SKM-1 treated with dmso at 0.1 percent for 144 hours (cell line): ENCODE results near the gene DDRGK1.
"Not testable (repeated sequence)": the region's sequence is repeated elsewhere in the genome, so short reads cannot be mapped to it uniquely, and the experiment has no call there.

ENCODE experiments used
- DNase-seq: peaks from one replicate; lab custom pipeline; 2025; ENCODE audit not compliant: unreplicated experiment; lab: John Stamatoyannopoulos, UW

Gene DDRGK1

DNA sequence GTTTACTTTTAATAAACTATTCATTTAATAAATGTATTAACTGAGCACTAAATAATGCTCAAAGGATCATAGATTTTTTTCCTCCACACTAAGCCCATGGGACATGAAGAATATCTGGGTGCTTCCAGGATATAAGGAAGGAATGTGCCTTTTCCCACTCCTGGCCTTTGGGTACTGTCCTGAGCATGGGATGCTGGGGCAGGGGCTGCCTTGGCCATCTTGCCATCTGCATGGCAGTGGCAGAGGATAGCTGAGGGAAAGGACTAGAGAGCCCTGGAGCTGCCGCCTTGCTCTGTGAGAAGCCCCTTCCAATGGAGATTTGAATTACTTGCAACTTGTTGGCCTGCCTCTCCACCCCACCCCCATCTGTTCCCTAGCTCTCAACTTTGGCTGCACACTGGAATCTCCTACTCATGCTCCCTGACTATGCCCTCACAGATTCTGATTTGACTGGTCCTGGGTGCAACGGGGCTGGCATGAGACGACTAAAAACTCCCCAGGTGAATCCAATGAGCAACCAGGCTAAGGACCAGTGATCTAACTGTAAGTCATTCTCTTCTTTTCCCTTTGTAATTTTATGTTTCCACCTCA, 15.6 kb downstream of the DDRGK1 start:
- no peak for DNase-seq

DNA sequence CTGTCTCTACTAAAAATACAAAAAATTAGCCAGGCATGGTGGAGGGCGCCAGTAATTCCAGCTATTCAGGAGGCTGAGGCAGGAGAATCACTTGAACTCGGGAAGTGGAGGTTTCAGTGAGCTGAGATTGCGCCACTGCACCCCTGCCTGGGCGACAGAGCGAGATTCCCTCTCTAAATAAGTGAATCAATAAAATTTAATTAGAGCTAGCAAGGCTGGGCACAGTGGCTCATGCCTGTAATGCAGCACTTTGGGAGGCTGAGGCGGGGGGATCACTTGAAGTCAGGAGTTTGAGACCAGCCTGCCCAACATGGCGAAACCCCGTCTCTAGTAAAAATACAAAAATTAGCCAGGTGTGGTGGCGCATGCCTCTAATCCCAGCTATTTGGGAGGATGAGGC, 16.6 kb downstream of the DDRGK1 start:
- not testable (repeated sequence) for DNase-seq

DNA sequence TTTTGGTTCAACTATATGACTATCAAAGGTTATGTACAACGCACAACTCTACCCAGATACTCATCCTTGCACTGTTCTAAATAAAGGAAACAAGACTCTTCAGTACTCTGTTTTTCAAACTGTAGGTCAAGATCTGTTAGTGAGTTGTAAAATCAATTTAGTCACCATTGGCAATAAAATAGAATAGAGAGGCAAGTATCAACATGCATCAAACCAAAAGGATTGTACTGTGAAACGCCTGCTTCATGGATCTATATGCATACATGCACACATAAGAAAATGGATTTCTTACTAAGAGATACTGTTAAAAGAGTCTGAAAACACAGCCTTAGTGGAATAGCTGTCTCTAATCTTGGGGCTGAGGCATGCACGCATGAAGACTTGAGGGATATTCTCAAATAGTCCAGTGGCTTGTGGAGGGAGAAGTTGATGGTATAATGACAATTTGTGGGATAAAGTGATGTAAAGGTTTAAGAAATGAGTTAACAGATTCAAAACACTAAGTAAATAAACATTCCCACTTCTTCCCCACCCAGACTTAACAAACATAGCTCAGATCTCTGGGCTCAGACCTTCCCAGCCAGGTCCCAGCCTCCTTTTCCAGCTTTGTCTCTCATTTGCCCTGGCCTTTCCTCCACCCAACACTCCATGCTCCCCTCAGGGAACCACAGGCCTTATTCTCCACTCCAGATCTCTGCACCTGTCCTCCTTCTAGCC, 20.4 kb downstream of the DDRGK1 start:
- DNase-seq = no peak

DNA sequence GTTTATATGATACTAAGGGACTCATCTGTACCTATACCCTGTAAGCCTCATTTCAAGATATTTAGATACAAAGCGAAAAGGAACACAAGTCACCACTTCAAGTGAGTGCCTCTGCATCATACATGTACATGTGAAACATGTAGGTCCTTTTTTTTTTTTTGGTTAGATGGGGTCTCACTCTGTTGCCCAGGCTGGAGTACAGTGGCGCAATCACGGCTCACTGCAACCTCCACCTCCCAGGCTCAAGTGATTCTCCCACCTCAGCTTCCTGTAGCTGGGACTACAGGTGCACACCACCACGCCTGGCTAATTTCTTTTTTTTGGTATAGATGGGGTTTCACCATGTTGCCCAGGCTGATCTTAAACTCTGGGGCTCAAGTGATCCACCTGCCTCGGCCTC, 22.1 kb downstream of the DDRGK1 start:
- DNase-seq = not testable (repeated sequence)

DNA sequence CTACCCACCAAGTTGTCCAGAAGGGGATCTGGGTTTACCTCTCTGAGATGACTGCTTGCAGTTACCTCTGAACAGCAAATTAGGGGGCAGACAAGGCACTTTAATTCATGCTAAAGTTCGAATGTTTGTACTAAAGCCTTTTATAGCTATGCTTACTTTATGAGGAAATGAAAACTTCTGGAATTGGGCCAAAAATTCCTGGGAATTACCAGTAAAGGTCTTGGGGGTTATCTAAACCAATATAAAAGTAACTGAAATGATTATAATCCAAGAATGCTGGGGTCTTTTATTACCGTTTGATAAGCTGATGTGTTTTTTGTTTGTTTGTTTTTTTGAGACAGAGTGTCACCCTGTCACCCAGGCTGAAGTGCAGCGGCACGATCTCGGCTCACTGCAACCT, 23.2 kb downstream of the DDRGK1 start:
- DNase-seq = no peak

DNA sequence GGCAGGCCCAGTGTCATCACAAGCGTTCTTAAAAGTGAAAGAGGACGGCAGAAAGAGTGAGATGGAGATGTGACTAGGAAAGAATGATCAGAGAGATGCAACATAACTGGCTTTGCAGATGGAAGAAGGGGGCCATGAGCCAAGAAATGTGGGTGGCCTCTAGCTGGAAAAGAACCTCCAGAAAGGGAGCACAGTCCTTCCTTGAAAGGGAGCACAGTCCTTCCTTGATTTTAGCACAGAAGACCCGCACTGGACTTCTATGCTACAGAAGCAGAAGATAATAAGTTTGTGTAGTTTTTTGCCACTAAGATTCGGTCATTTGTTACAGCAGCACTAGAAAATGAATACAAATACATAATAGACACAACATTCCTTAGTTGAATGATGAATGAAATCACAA, 24.2 kb downstream of the DDRGK1 start:
- DNase-seq = no peak

DNA sequence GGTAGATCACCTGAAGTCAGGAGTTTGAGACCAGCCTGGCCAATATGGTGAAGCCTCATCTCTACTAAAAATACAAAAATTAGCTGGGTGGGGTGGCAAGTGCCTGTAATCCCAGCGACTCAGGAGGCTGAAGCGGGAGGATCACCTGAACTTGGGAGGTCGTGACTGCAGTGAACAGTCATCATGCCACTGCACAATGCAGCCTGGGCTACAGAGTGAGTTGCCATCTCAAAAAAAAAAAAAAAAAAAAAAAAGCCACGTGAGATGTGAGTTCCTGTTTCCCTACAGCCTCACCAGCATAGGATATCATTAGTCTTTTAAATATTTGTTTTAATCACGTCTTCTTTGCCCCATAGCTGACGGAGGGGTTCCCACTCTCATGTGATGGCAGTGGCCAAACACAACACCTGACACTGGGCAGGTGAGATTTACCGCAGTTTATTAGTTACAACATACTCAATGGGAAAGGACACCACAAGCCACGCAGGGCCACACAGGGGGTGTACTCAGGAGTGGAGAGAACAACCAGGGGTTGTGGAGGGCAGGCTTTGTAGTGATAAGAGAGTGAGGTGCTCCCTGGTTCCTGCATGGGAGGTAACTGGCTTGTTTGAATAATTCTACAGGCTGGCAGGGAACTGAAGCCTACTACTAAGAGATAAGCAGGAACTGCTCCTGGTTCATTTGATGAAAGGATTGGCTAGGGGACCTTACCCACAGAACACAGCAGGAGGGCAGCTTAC, 26.6 kb downstream of the DDRGK1 start:
- DNase-seq = no peak

DNA sequence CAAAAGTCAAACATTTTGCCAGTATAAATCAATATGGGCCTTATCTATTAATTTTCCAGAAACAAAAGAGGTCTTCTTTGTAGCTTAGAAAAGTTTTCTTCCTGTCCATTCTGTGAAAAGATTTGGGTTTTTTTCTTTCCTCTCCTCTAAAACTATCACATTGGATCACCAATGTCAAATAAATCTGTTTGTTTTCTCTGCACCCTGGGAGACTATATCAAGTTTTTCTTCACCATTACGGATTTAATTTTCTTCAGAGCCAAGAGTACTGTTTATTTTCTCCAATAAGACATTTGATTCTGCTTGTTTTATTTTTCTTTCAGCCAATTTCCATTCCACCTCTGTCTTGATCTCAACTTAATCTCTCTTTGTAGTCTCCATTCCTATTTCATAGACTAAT, 29.2 kb downstream of the DDRGK1 start:
- no peak for DNase-seq

DNA sequence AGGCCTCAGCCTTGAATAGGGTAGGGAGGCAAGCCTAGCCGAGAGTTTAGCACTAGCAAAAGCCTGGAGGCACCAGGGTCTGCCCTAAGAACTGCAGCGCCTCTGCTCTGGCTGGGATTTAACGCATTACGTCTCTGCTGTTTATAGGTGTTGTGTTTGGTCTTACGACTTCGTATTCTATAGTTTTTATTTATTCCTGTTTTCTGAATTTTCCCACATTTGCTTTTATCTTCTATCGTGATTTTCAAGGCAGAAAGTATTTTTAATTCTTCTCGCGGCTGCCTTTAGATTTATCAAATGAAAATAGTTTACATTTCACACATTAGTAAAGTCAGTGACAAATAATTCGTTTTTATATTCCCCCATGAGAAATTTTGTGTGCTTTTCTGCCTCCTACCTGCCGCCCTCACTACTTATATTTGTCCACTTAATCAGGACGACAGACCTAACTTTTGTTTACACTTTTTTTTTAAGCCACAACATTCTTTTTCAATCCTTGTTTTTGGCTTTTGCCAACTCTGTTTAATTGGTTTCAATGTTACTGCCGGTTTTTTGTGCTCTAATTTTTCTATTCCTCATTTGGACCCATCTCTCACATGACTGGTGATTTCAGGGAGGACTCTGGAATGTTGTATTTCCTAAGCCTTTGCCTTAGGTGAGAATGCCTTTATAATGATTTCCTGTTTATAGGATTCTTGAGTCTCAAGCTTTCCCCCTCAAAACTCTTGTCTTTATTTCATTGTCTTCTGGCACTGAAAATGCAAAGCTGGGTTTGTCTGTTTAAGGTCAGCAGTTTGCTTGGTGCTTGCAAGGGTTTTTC, 29.8 kb downstream of the DDRGK1 start:
- DNase-seq = peak; percentile 6

DNA sequence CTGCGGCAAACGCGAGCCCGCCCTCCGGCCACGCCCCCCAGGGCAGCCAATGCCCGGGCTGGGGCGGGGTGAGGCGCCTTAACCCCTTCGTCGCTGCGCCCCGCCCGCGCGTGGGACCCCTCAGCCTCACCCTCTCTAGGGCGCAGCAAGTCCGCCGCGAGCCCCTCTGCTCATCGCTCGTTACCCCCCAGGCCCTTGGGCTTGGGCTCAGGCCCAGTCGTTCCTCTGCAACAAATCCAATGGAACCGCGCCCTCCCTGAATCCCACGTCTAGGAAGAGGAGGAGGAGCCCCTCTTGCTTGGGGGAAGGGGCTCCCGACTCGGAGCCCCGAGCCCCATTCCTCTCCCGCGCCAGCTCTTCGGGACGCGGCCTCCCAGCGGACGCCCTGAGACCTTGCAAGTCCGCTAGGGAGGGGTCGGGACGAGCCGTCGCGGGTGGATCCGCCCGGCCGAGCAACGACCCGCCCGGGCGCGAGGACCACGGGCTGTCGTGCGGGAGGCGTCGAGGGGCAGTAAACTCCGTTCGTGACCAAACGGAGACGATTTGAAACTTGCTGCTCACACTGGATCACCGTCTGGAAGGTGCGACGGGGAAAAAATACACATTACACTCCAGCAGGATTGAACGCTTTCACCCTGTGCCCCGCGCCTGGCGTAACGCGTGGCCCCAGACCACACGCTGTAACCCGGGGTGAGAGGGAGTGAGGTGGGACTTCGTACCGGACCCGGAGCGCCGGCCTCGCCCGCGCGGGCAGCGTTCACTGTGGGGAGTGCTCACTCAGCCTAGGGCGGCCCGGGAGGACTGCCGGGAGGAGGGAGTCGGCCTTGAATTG, 30.7 kb downstream of the DDRGK1 start:
- DNase-seq = peak; percentile 26

DNA sequence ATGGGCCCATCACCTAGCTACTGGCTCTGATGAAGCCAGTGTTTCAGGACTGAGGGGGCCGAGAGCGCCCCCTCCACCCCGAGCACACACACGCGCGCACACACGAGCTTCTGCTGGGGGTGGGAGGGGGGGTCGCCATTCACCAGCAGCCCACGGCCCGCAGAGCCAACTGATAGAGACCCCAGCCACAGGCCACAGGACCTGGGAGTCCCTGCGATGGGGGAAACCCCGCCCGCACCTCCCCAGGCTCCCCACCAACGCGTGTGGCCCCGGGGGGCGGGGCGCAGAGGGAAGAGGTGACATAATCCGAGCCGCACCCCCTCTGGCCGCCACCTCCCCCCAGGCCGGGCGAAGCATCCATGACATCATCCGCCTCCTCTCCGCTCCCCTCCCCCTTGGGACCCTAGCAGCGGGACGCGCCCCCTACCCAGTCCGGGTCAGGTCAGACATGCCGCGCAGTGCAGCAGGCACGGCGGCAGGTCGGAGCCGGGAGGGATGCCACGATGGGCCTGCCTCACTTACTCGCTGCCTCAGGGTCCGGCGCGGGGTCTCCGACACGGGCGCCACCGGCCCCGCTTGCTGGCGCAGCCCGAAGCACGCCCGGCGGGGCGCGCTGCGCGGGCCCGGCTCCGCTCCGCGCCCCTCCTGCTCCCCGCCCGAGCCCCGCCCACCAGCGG, 31.4 kb downstream of the DDRGK1 start, which contains the start of gene LZTS3:
LZTS3 (minus strand) TSS at position 617 of the 677 bp plus-strand sequence. CDS start 6,386 bp downstream, outside the sequence.
- DNase-seq = no peak

DNA sequence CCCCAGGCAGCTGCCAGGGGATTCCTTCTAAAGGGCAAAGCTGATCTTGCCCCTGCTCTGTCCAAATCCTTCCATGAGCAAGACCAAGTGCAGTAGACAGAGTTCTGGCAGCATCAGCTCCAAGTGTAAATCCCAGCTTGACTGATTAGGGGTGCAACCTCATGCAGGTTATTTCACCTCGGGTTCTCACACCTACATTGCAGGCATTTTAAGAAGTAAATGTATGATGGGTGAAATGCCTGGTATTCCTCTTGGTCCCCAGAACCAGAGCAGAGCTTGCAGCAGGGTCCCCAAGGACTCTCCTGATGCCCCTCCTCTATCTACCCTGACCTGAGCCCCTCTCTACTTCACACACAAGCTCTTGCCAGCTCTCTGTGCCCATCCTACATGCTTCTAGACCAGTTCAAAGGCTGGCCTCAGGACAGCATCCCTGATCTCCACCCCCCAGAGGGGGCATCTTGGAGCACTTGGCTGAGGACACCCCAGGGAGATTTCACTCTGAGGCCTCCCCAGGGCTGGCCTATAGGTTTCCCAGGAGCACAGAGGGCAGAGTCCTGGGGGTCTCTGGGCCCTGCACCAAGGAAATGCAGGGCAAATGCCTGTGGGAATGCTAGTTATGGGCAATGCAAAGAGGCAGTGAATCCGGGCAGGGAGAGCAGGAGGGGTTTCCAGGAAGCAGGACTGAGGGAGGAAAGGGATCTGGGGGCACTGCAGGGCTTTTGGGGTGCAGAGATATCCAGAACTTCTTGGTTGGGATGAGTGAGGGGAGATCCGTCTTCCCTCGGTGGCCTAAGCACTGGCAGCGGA, 32.2 kb downstream of the DDRGK1 start:
- no peak for DNase-seq

DNA sequence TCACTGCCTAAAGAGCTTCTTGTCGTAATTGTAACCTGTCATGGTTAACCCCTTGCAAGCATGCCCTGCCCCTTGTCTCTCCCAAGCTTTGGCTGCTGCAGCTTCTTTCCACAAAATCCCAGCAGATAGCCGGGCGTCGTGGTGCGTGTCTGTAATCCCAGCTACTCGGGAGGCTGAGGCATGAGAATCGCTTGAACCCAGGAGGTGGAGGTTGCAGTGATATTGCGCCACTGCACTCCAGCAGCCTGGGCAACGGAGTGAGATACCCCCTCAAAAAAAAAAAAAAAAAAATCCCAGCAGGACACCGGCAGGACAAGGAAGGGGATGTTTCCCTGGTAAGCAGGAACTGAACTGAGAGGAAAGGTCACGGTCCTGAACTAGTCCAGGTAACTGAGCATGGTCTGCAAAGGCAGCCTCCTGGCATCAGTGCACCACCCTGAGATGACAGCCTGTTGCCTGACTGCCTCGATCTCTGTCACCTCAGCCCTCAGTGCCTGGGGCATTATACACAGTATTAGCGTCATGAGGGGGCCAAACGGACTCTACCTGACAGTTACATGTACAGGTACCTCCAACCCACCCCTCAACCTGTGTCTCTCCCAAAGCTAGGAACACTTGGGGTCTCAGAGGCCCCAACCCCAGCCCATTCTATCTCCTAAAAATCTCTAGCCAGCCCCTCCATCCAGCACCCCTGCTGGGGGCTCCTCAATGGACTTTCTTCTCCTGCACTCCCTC, 32.9 kb downstream of the DDRGK1 start:
- no peak for DNase-seq

DNA sequence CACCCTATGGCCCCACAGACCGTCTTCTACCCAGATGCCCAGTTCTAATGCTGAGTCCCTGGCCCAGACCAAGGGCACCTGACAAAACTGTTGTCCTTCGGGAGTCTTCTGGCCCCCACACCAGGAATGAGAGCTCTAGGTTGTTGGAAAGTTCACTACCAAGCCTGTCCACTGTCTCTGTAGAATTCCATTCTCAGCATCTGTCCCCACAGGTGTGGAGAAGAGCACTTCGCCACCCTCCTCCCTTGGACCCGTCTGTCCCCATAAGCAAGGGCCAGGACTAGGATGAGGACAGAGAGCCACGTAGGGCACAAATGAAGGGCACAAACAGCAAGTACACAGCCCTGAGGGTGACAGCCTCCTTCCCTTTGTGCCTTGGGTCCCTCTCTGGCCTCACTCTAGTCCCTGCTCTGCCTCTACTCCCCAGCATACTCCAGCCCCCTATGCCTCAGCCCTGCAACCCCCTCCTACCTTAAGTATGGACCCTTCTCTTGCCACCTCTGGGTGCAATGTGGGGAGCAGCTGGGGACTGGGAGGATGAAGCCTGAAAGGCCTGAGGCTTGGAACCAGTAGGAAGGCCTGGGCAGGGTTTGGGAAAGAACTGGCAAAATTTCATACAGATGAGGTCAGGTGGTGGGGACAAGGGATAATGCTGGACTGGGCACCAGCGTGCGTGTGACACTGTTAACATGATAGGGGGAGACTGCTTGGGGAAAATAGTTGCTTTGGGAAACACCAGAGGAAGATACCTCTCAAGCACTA, 35.5 kb downstream of the DDRGK1 start:
- DNase-seq = no peak

DNA sequence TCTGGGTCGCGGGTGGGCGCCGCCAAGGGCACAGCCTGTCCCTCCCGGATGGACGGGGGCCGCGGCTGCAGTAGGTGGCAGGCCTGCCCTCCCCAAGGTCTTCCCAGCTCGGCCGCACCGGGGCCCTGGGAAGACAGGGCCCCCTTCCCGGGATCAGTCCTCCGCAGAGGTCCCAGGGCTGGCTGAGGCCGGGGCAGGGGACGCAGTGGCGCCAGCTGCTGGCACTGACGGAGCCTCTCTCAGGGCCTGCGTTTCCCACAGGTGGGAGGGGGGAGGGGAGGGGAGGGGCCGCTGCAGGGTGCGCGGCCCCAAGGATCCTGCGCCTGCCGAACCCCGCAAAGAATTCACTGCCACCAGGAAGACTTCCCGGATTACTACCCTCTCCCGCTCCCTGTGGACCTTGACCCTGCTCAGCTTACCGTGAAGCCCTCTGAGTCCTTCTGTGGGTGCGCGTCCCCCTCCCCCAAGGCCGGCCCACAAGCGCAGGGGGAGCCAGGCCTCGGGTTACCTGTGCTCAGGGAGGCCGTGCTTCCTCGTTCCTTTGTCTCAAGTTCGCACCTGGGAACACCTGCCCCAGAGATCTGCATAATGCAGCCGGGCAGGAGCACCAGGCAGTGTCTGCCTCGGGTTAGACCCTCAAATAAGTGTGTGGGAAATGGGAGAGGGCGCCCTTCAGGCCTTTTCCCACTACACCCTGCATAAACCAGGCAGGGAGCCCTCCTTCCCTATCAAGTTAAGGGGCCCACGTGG, 36.2 kb downstream of the DDRGK1 start:
- no peak for DNase-seq

DNA sequence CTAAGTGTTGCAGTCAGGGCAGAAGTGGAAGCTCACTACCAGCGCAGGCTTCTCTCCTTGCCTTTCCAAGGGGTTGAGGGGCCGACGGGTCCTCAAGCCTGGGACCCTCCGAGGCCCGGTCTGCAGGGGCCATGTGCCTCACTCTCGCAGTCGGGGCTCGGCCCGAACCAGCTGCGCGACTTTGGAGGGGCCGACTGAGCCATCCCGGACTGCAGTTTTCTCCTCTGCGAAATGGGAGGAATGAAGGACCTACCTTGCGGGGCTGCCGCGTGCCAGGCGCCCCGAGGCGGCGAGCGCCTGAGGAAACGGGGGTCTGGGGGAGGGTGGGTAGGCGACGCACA, 36.8 kb downstream of the DDRGK1 start:
- DNase-seq = no peak

DNA sequence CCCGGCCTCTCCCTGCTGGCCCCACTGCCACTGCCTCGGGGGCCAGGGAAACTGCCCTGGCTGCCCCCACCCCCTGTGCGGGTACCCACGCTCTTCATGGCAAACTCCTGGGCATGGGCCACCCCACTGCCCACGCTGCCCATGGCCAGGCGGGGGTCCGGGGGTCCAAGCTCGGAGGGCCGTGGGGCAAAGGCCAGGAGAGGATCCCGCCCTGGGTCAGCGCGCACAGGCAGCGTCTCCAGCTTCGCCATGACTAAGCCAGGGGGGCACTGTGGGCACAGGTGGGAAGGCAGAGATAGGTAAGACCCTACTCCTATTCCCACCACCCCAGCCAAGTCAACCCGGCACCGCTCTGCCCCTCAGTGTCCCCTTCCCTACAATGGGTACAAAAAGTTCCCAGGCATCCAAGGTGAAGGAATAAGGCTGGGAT, 37.6 kb downstream of the DDRGK1 start:
- DNase-seq = no peak
